H1 (cell line): ENCODE measurements around the gene RYR3. TPM values are rescaled to one million over a fixed set of nuclear protein-coding genes. Genes with fewer than 3 reads are reported as not detected.

Experiments used
- CTCF ChIA-PET: fragments of 300-600 bp; sonication (Branson Sonifier 250); formaldehyde crosslinking; loops from one replicate; lab custom pipeline; 2021; ENCODE audit not compliant: partially characterized antibody; lab: Charles Lee
- POLR2A ChIA-PET: fragments of 300-600 bp; sonication (Branson Sonifier 250); formaldehyde crosslinking; loops from one replicate; lab custom pipeline; 2021; ENCODE audit warnings: inconsistent platforms; ENCODE audit not compliant: partially characterized antibody; lab: Charles Lee
- DNase-seq, 2 experiments: peaks; one replicate each; pipeline versions ENCODE4 v3.0.0 to v3.0.0-alpha.2; 2010 to 2022; ENCODE audit warnings: low spot score in 2 of 2, low read depth in 1 of 2, mixed read lengths in 1 of 2
- FAIRE-seq: peaks from 2 replicates; lab custom pipeline; 2011; peaks lifted over from hg19 to GRCh38; lab: Jason Lieb, UNC
- H2AFZ ChIP-seq: 2 replicates; pipeline ENCODE4 v1.8.1; 2012; ENCODE audit warnings: low read length, inconsistent platforms
- H2AK5ac ChIP-seq: 2 replicates; pipeline ENCODE4 v1.6.1; 2013; ENCODE audit warnings: low read depth, low read length
- H2BK120ac ChIP-seq: replicated peaks from 2 replicates; pipeline ENCODE3; 2013; ENCODE audit warnings: low read depth, low read length, inconsistent platforms
- H2BK12ac ChIP-seq: 2 replicates; pipeline ENCODE4 v1.6.1; 2013; ENCODE audit warnings: low read depth, low read length
- H2BK15ac ChIP-seq: 2 replicates; pipeline ENCODE4 v1.6.1; 2013; ENCODE audit warnings: low read length
- H2BK20ac ChIP-seq: 2 replicates; pipeline ENCODE4 v1.6.1; 2013; ENCODE audit warnings: low read length
- H2BK5ac ChIP-seq: 2 replicates; pipeline ENCODE4 v1.6.1; 2013; ENCODE audit warnings: low read depth, low read length
- H3K14ac ChIP-seq: 2 replicates; pipeline ENCODE4 v1.6.1; 2013; ENCODE audit warnings: inconsistent platforms; ENCODE audit not compliant: insufficient read length
- H3K18ac ChIP-seq: 2 replicates; pipeline ENCODE4 v1.6.1; 2013; ENCODE audit warnings: low read length; ENCODE audit errors: extremely low read depth
- H3K23ac ChIP-seq: 2 replicates; pipeline ENCODE4 v1.6.1; 2013; ENCODE audit warnings: inconsistent platforms; ENCODE audit not compliant: insufficient read length
- H3K23me2 ChIP-seq: 2 replicates; pipeline ENCODE4 v1.6.1; 2013; ENCODE audit warnings: low read depth, low read length
- H3K27ac ChIP-seq: 2 replicates; pipeline ENCODE4 v1.6.1; 2011; ENCODE audit warnings: low read depth, low read length, inconsistent platforms
- H3K27me3 ChIP-seq, 4 experiments: replicated peaks in 1 of 4; 1 replicate in 1 of 4; 2 replicates in 3 of 4; pipeline versions ENCODE4 v1.6.1 to v1.8.1; 2011 to 2013; ENCODE audit warnings: low read length in 3 of 4, mild to moderate bottlenecking in 3 of 4, inconsistent platforms in 2 of 4, mixed read lengths in 2 of 4, moderate library complexity in 1 of 4; ENCODE audit not compliant: control insufficient read depth in 3 of 4, insufficient read depth in 3 of 4; ENCODE audit errors: extremely low read depth in 1 of 4
- H3K36me3 ChIP-seq, 4 experiments: 2 replicates each; pipeline versions ENCODE4 v1.6.1 to v1.8.1; 2011 to 2013; ENCODE audit warnings: mild to moderate bottlenecking in 4 of 4, low read length in 3 of 4, moderate library complexity in 2 of 4, control low read depth in 1 of 4, inconsistent platforms in 1 of 4; ENCODE audit not compliant: insufficient read depth in 4 of 4, control insufficient read depth in 2 of 4
- H3K4ac ChIP-seq: replicated peaks from 2 replicates; pipeline ENCODE3; 2013; ENCODE audit warnings: low read length, low read depth, mixed read lengths, inconsistent platforms; ENCODE audit not compliant: insufficient read length
- H3K4me1 ChIP-seq, 4 experiments: replicated peaks in 1 of 4; 1 replicate in 1 of 4; 2 replicates in 3 of 4; pipeline versions ENCODE4 v1.6.1 to v1.8.1; 2011 to 2013; ENCODE audit warnings: low read length in 3 of 4, inconsistent platforms in 2 of 4, mixed read lengths in 1 of 4; ENCODE audit not compliant: insufficient read depth in 4 of 4, control insufficient read depth in 3 of 4
- H3K4me2 ChIP-seq, 2 experiments: 2 replicates each; pipeline versions ENCODE4 v1.6.1 to v1.8.1; 2011 to 2013; ENCODE audit warnings: low read depth in 2 of 2, low read length in 2 of 2, control low read depth in 1 of 2, inconsistent platforms in 1 of 2, mild to moderate bottlenecking in 1 of 2; ENCODE audit not compliant: insufficient read depth in 1 of 2
- H3K4me3 ChIP-seq, 4 experiments: fragments of 200-600, 300-600 bp in 1 of 4; sonication (generic), shearing (Covaris generic), sonication (Bioruptor Twin) in 1 of 4; 2 replicates each; pipeline versions ENCODE4 v1.5.1 to v1.8.1; 2011 to 2016; ENCODE audit warnings: low read length in 4 of 4, low read depth in 3 of 4, control low read depth in 2 of 4, inconsistent platforms in 2 of 4, mild to moderate bottlenecking in 2 of 4, mixed read lengths in 1 of 4, moderate library complexity in 1 of 4; ENCODE audit not compliant: insufficient read depth in 2 of 4; ENCODE audit errors: extremely low read depth in 1 of 4
- H3K56ac ChIP-seq: replicated peaks from 2 replicates; pipeline ENCODE3; 2013; ENCODE audit warnings: low read depth, mild to moderate bottlenecking, mixed read lengths, low read length, inconsistent platforms; ENCODE audit not compliant: insufficient read length
- H3K79me1 ChIP-seq: 2 replicates; pipeline ENCODE4 v1.6.1; 2013; ENCODE audit warnings: low read depth, low read length, control low read depth
- H3K79me2 ChIP-seq, 2 experiments: 2 replicates each; pipeline versions ENCODE4 v1.6.1 to v1.8.1; 2012 to 2013; ENCODE audit warnings: low read length in 2 of 2, mild to moderate bottlenecking in 2 of 2, inconsistent platforms in 1 of 2; ENCODE audit not compliant: insufficient read depth in 2 of 2, control insufficient read depth in 1 of 2
- H3K9ac ChIP-seq, 4 experiments: replicated peaks in 1 of 4; 1 replicate in 1 of 4; 2 replicates in 3 of 4; pipeline versions ENCODE4 v1.6.1 to v1.8.1; 2011 to 2013; ENCODE audit warnings: low read depth in 3 of 4, low read length in 3 of 4, control low read depth in 2 of 4, mild to moderate bottlenecking in 2 of 4, moderate library complexity in 2 of 4, inconsistent platforms in 1 of 4; ENCODE audit errors: extremely low read depth in 1 of 4
- H3K9me3 ChIP-seq, 2 experiments: 2 replicates each; pipeline versions ENCODE4 v1.6.1 to v1.8.1; 2012 to 2013; ENCODE audit warnings: mild to moderate bottlenecking in 2 of 2, moderate library complexity in 2 of 2, control low read depth in 1 of 2, inconsistent platforms in 1 of 2, low read depth in 1 of 2, low read length in 1 of 2, mixed read lengths in 1 of 2; ENCODE audit not compliant: insufficient read depth in 2 of 2
- H4K20me1 ChIP-seq, 2 experiments: replicated peaks in 1 of 2; 2 replicates each; pipeline versions ENCODE3 to v1.8.1; 2011 to 2013; ENCODE audit warnings: inconsistent platforms in 2 of 2, low read length in 2 of 2, mild to moderate bottlenecking in 1 of 2; ENCODE audit not compliant: insufficient read depth in 2 of 2, control insufficient read depth in 1 of 2
- H4K5ac ChIP-seq: 2 replicates; pipeline ENCODE4 v1.6.1; 2013; ENCODE audit warnings: low read length, low read depth, mixed read lengths, inconsistent platforms; ENCODE audit not compliant: insufficient read length
- H4K8ac ChIP-seq: 2 replicates; pipeline ENCODE4 v1.8.0; 2013; ENCODE audit warnings: mild to moderate bottlenecking, moderate library complexity, low read length, inconsistent platforms; ENCODE audit not compliant: insufficient read depth; ENCODE audit errors: extremely low read depth
- H4K91ac ChIP-seq: replicated peaks from 2 replicates; pipeline ENCODE3; 2013; ENCODE audit warnings: low read length, mixed read lengths, inconsistent platforms; ENCODE audit not compliant: insufficient read length
- CREB1 ChIP-seq: IDR thresholded peaks from 2 replicates; pipeline ENCODE4 v1.6.1; 2012; ENCODE audit warnings: inconsistent platforms
- CTCF ChIP-seq, 3 experiments: IDR thresholded peaks; 1 replicate in 2 of 3; 2 replicates in 1 of 3; pipeline versions ENCODE4 v1.5.1 to v1.6.1; 2011; ENCODE audit warnings: low read length in 3 of 3, mild to moderate bottlenecking in 3 of 3, inconsistent platforms in 2 of 3, low read depth in 1 of 3, moderate library complexity in 1 of 3; ENCODE audit not compliant: insufficient read depth in 1 of 3; ENCODE audit errors: control extremely low read depth in 1 of 3
- HDAC2 ChIP-seq, 2 experiments: fragments of 300-600 bp in 1 of 2; sonication (generic) in 1 of 2; IDR thresholded peaks; 2 replicates each; pipeline ENCODE4 v1.6.1; 2011 to 2012; ENCODE audit warnings: low read depth in 2 of 2, low read length in 2 of 2, mild to moderate bottlenecking in 2 of 2, moderate library complexity in 2 of 2, borderline replicate concordance in 1 of 2, inconsistent platforms in 1 of 2
- NANOG ChIP-seq: IDR thresholded peaks from 2 replicates; pipeline ENCODE4 v1.6.1; 2011; ENCODE audit warnings: low read length, low read depth, mild to moderate bottlenecking, inconsistent platforms; ENCODE audit not compliant: insufficient read depth, poor library complexity, severe bottlenecking
- POLR2AphosphoS5 ChIP-seq: IDR thresholded peaks from 2 replicates; pipeline ENCODE4 v1.6.1; 2011; ENCODE audit warnings: low read depth, low read length
- RAD21 ChIP-seq, 2 experiments: IDR thresholded peaks in 1 of 2; conservative IDR thresholded peaks in 1 of 2; 2 replicates each; pipeline ENCODE4 v1.6.1; 2011; ENCODE audit warnings: low read depth in 2 of 2, low read length in 2 of 2, improper control_type of control experiment in 1 of 2, inconsistent platforms in 1 of 2, mild to moderate bottlenecking in 1 of 2, moderate library complexity in 1 of 2
- YY1 ChIP-seq: IDR thresholded peaks from 2 replicates; pipeline ENCODE4 v1.6.1; 2011; ENCODE audit warnings: low read depth, mild to moderate bottlenecking, low read length
- WGBS, 2 experiments: shearing (Covaris generic) in 1 of 2; methylation state at CpG; one replicate each; pipeline versions ENCODE4 v1.1.6 to v1.1.7; 2013 to 2015; ENCODE audit warnings: low lambda C conversion rate in 2 of 2, mixed read lengths in 2 of 2, inconsistent platforms in 1 of 2, low coverage in 1 of 2, missing lambda C conversion rate in 1 of 2; ENCODE audit not compliant: insufficient replicate concordance in 2 of 2, insufficient coverage in 1 of 2, insufficient read length in 1 of 2; ENCODE audit errors: extremely low coverage in 1 of 2, missing lambda C conversion rate in 1 of 2; 5-methylcytosine and 5-hydroxymethylcytosine counted together
- polyA plus RNA-seq, 7 experiments: library from polyadenylated mRNA; depleted of rRNA in 3 of 7; stranded (reverse) in 5 of 7; unstranded in 2 of 7; fragments of >200 nt in 5 of 7; fragments of 200-250 nt in 2 of 7; gene quantifications; 1 replicate in 5 of 7; 2 replicates in 1 of 7; 4 replicates in 1 of 7; pipeline versions ENCODE4 v1.2.1 to v1.2.3, GENCODE V29; 2011 to 2013; ENCODE audit warnings: missing spikeins in 2 of 7, mixed read lengths in 2 of 7
- total RNA-seq: library from RNA; stranded (reverse); fragmentation: NEBNext Ultra II Directional; extraction: Animal tissue kit (Norgen Biotek cat#: 25700); gene quantifications from 2 replicates; pipeline ENCODE4 v1.2.1, GENCODE V29; 2021

RYR3 gene
- total and polyA plus RNA-seq, 2 of the 8 experiments (the other 6 are each of a cell fraction or from before 2014, with no cell fraction given), result 0.33 to 3.4 TPM

- Histone ChIP-seq H3K18ac (no peak overlapping the region), H3K4me2 (no peak overlapping the region), H3K9ac (no peak overlapping the region), H3K27me3 (no peaks in the 10 kb centered on the region), H2AK5ac (no peak overlapping the region), H4K8ac (no peak overlapping the region), H4K5ac (no peak overlapping the region), H2BK120ac (no peak overlapping the region), H3K79me2 (no peaks in the 10 kb centered on the region), H3K23me2 (no peaks in the 10 kb centered on the region), H3K4ac (no peak overlapping the region), H3K14ac (no peak overlapping the region), H2BK5ac (no peak overlapping the region), H3K79me1 (no peaks in the 10 kb centered on the region), H3K36me3 (no peaks in the 10 kb centered on the region), H3K27ac (no peak overlapping the region), H3K4me3 (no peak overlapping the region), H3K4me1 (no peaks in the 10 kb centered on the region; a peak in 1 of 7 replicates), H3K56ac (no peak overlapping the region), H2AFZ (no peak overlapping the region), H4K91ac (no peak overlapping the region), H4K20me1 (no peaks in the 10 kb centered on the region), H2BK15ac (0 out of 2 replicates have a peak overlapping the region, but pooled peaks have one; percentile 83), H3K23ac (no peak overlapping the region), H3K9me3 (peaks cover 5 to 6% of the 10 kb centered on the region in 2 experiments; a peak in 2 of 4 replicates), H2BK20ac (no peak overlapping the region), H2BK12ac (no peak overlapping the region)
- no peak for DNase-seq
- TF ChIP-seq NANOG (no peak), RAD21 (IDR thresholded peaks at IDR 0.05 in 1 of 2, conservative IDR thresholded peaks at IDR 0.05 in 1 of 2; ENCODE audit: low read depth in 2 of 2, low read length in 2 of 2) (peak; percentile 55 to 65), POLR2AphosphoS5 (no peak), CREB1 (no peak), HDAC2 (IDR thresholded peaks at IDR 0.05; ENCODE audit: borderline replicate concordance in 1 of 2, low read depth in 2 of 2, low read length in 2 of 2) (no peak), YY1 (peak; percentile 80), CTCF (IDR thresholded peaks at IDR 0.05; ENCODE audit: control extremely low read depth in 1 of 3, insufficient read depth in 1 of 3, low read depth in 1 of 3, low read length in 3 of 3) (peak; percentile 45 to 75 (median 52))
- no peak for FAIRE-seq
- POLR2A ChIA-PET, result no interaction called here
- CTCF ChIA-PET, result interaction anchor here (0.8 to 1.3 kb wide), 7 partner anchors 8 to 91 kb away, joined by 3 to 9 read pairs (median 3); no protein-coding TSS in a partner anchor
- WGBS, 2 experiments, result 89% methylated on average over 7 of the region's 7 CpGs; no CpG with 5 or more reads in 1 of the 2 experiments
These were observed 312.2 kb downstream of the RYR3 start for GRCh38 chr15:33623010-33623409.
